Measurements from ENCODE around the gene YDJC.
"Not testable (repeated sequence)": the region's sequence is repeated elsewhere in the genome, so short reads cannot be mapped to it uniquely, and the experiment has no call there.

The YDJC gene

GRCh38 chr22:21629255-21630149, at the start of gene YDJC:
Gene YDJC, minus strand, starts transcription at chr22:21630022. Its CDS starts 8 bp downstream, at chr22:21630014.
- no peak for FAIRE-seq

GRCh38 chr22:21679383-21679782, 49.6 kb upstream of the YDJC start:
- FAIRE-seq = no peak

GRCh38 chr22:21678842-21679241, 49.0 kb upstream of the YDJC start:
- not testable (repeated sequence) for FAIRE-seq

- no peak for FAIRE-seq
Measured at GRCh38 chr22:21677606-21678443, 48.0 kb upstream of the YDJC start.

GRCh38 chr22:21674638-21675245, 44.9 kb upstream of the YDJC start:
- FAIRE-seq = no peak

- no peak for FAIRE-seq
Measured at GRCh38 chr22:21673534-21674321, 43.9 kb upstream of the YDJC start.

GRCh38 chr22:21672107-21672629, 42.3 kb upstream of the YDJC start:
- no peak for FAIRE-seq

- FAIRE-seq = no peak
Measured at GRCh38 chr22:21669026-21669425, 39.2 kb upstream of the YDJC start.

GRCh38 chr22:21666786-21667185, 37.0 kb upstream of the YDJC start:
- FAIRE-seq = no peak

GRCh38 chr22:21665047-21665851, 35.4 kb upstream of the YDJC start:
- FAIRE-seq = no peak

GRCh38 chr22:21663738-21664137, 33.9 kb upstream of the YDJC start:
- no peak for FAIRE-seq

- no peak for FAIRE-seq
Measured at GRCh38 chr22:21661991-21662390, 32.2 kb upstream of the YDJC start.

- FAIRE-seq = no peak
Measured at GRCh38 chr22:21660904-21661303, 31.1 kb upstream of the YDJC start.

- FAIRE-seq = no peak
Measured at GRCh38 chr22:21659864-21660525, 30.2 kb upstream of the YDJC start.

GRCh38 chr22:21657360-21658032, 27.7 kb upstream of the YDJC start:
- FAIRE-seq = no peak

GRCh38 chr22:21657020-21657359, 27.2 kb upstream of the YDJC start:
- no peak for FAIRE-seq

- no peak for FAIRE-seq
Measured at GRCh38 chr22:21652547-21653545, 23.0 kb upstream of the YDJC start.

- FAIRE-seq = no peak
Measured at GRCh38 chr22:21652010-21652546, 22.3 kb upstream of the YDJC start.

GRCh38 chr22:21651521-21652009, 21.7 kb upstream of the YDJC start:
- no peak for FAIRE-seq

All from islet of Langerhans (tissue), 1 donor.